ENCODE measurements around the gene SIRT3. TPM values are rescaled to one million over a fixed set of nuclear protein-coding genes. Genes with fewer than 3 reads are reported as not detected.

The SIRT3 gene
- total RNA-seq, 4 donors from 2014 or later, result 2.5 to 8.3 (median 6.1) TPM

- DNase-seq, result no peak
- Histone ChIP-seq H3K4me1 (no peaks in the 10 kb centered on the region), H3K36me3 (peaks cover 14 to 64% (median 36%) of the 10 kb centered on the region in 3 donors), H3K27ac (no peak overlapping the region), H3K9me3 (no peaks in the 10 kb centered on the region), H3K27me3 (no peaks in the 10 kb centered on the region), H3K4me3 (no peak overlapping the region)
- intact Hi-C loops (cut with DNase I), result no loop called here
- WGBS, 2 donors, result 80 to 83% methylated on average over 6 to 8 of the region's 8 CpGs
- TF ChIP-seq CTCF (IDR thresholded peaks at IDR 0.05), result no peak
These were observed 16.5 kb upstream of the SIRT3 start for GRCh38 chr11:252666-253065.

DNA sequence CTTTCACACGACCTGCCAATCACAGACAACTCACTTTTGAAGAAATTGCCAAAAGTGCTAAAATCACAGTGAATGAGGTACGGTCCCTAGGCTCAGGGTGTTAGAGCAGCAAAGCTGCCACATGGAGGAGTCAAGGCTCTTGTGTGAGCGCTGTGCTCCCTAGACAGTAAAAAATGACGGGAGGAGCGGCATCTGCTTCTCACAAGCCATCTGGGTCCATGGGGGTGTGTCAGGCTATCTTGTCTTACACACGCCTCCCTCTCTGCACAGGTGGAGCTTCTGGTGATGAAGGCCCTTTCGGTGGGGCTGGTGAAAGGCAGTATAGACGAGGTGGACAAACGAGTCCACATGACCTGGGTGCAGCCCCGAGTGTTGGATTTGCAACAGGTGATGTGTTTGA is 15.4 kb upstream of the SIRT3 start:
- Histone ChIP-seq H3K36me3 (peaks cover 14 to 75% (median 41%) of the 10 kb centered on the region in 3 donors), H3K4me3 (no peak overlapping the region), H3K9me3 (no peaks in the 10 kb centered on the region), H3K4me1 (no peaks in the 10 kb centered on the region), H3K27ac (no peak overlapping the region), H3K27me3 (no peaks in the 10 kb centered on the region)
- no peak for DNase-seq
- WGBS, 2 donors, result 78 to 79% methylated on average over 6 to 10 of the region's 10 CpGs
- intact Hi-C loops (cut with DNase I), result no loop called here
- TF ChIP-seq POLR2A (IDR thresholded peaks at IDR 0.05), result no peak

- Histone ChIP-seq H3K4me1 (no peaks in the 10 kb centered on the region), H3K9me3 (no peaks in the 10 kb centered on the region), H3K27ac (no peak overlapping the region), H3K27me3 (no peaks in the 10 kb centered on the region), H3K4me3 (no peak overlapping the region), H3K36me3 (peaks cover 16 to 82% (median 48%) of the 10 kb centered on the region in 3 donors)
- DNase-seq, result no peak
- WGBS, 2 donors, result 76 to 78% methylated on average over 10 of the region's 10 CpGs
- TF ChIP-seq POLR2A (IDR thresholded peaks at IDR 0.05) (no peak), CTCF (IDR thresholded peaks at IDR 0.05) (peak; percentile 40 to 67 (median 54))
- intact Hi-C loops (cut with DNase I), result no loop called here
These were observed 14.7 kb upstream of the SIRT3 start for GRCh38 chr11:250740-251299.

- Histone ChIP-seq H3K4me3 (no peak overlapping the region), H3K4me1 (no peaks in the 10 kb centered on the region), H3K36me3 (peaks cover 19 to 88% (median 51%) of the 10 kb centered on the region in 3 donors), H3K27ac (no peak overlapping the region), H3K27me3 (no peaks in the 10 kb centered on the region), H3K9me3 (no peaks in the 10 kb centered on the region)
- 89 to 99% methylated on average over 5 of the region's 5 CpGs for WGBS, 2 donors
- DNase-seq, result no peak
- TF ChIP-seq CTCF (IDR thresholded peaks at IDR 0.05), result no peak
- TF ChIP-seq POLR2A (IDR thresholded peaks at IDR 0.05), result no peak
- intact Hi-C loops (cut with DNase I), result no loop called here
These were observed 14.1 kb upstream of the SIRT3 start for GRCh38 chr11:250274-250673.

DNA sequence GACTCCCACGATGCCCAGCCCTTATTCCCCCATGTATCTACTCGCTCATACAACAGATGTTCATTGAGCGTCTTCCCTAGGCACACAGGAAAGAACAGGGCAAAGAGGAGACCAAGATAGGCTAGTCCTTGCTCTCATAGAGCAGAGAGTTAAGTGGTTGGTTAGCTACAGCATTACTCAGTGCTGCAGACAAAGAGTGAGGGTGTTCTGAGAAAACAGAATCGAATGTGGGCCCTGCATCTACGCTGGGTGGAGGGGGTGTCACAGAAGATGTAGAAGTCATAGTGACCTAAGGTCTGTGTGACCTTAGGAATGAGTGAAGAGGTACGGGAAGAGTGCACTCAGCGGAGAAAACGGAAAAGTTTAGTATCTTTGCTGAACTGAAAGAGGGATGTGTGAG is 12.9 kb upstream of the SIRT3 start:
- 92% methylated on average over 5 to 7 of the region's 8 CpGs for WGBS, 2 donors
- intact Hi-C loops (cut with DNase I), result no loop called here

More for the DNA sequence above, 12.9 kb upstream of the SIRT3 start:
- Histone ChIP-seq H3K27me3 (no peaks in the 10 kb centered on the region), H3K36me3 (peaks cover 23 to 100% (median 62%) of the 10 kb centered on the region in 3 donors), H3K4me3 (no peak overlapping the region), H3K4me1 (no peaks in the 10 kb centered on the region), H3K9me3 (no peaks in the 10 kb centered on the region), H3K27ac (no peak overlapping the region)
- TF ChIP-seq CTCF (IDR thresholded peaks at IDR 0.05), result no peak
- TF ChIP-seq POLR2A (IDR thresholded peaks at IDR 0.05), result no peak
- DNase-seq, result no peak

All from esophagus squamous epithelium (tissue), 5 donors.